K562 (cell line): ENCODE measurements around the gene FCHSD1. TPM values are rescaled to one million over a fixed set of nuclear protein-coding genes. Genes with fewer than 3 reads are reported as not detected.

Experiments used
- CTCFL ChIP-seq: IDR thresholded peaks from 2 replicates; pipeline ENCODE4 v1.6.1; 2011; ENCODE audit warnings: borderline replicate concordance, low read depth, mild to moderate bottlenecking, moderate library complexity, low read length; ENCODE audit not compliant: insufficient read depth, poor library complexity, severe bottlenecking
- ELF2 ChIP-seq: fragments of 250-450 bp; sonication (Bioruptor Pico); IDR thresholded peaks from 2 replicates; pipeline ENCODE4 v1.5.0; 2021; ENCODE audit warnings: mild to moderate bottlenecking
- ERF ChIP-seq: fragments of 450-650 bp; formaldehyde crosslinking; IDR thresholded peaks from 2 replicates; pipeline ENCODE4 v1.4.0; 2020; ENCODE audit warnings: mild to moderate bottlenecking, mixed read lengths
- HINFP ChIP-seq: fragments of 450-650 bp; conservative IDR thresholded peaks from 2 replicates; pipeline ENCODE4 v1.6.1; 2016; ENCODE audit warnings: missing genetic modification characterization, low read depth, mild to moderate bottlenecking, control low read depth, missing compliant biosample characterization
- MGA ChIP-seq: fragments of 450-650 bp; IDR thresholded peaks from 2 replicates; pipeline ENCODE4 v1.6.1; 2016; ENCODE audit warnings: mild to moderate bottlenecking, moderate library complexity
- NFRKB ChIP-seq: fragments of 450-650 bp; IDR thresholded peaks from 2 replicates; pipeline ENCODE4 v1.6.1; 2016; ENCODE audit warnings: low read depth
- ZBTB12 ChIP-seq: fragments of 250-450 bp; sonication (Bioruptor Pico); IDR thresholded peaks from 2 replicates; pipeline ENCODE4 v1.4.0; 2020
- ZFP30 ChIP-seq: fragments of 250-450 bp; sonication (Bioruptor Pico); IDR thresholded peaks from 2 replicates; pipeline ENCODE4 v1.8.0; 2022; ENCODE audit warnings: moderate library complexity, mild to moderate bottlenecking, inconsistent platforms, borderline replicate concordance
- polyA plus RNA-seq, 8 experiments: library from polyadenylated mRNA; depleted of rRNA in 4 of 8; stranded (reverse) in 5 of 8; unstranded in 3 of 8; fragments of >200 nt; fragmentation: Nextera tagmentation in 2 of 8; fragmentation: Illumina TruSeq in 1 of 8; extraction: Ambion mirVana in 2 of 8; extraction: Trizol in 1 of 8; gene quantifications; 2 replicates each; pipeline versions ENCODE4 v1.2.1 to v1.2.3, GENCODE V29; 2011 to 2014; ENCODE audit warnings: inconsistent platforms in 1 of 8, missing spikeins in 1 of 8
- total RNA-seq, 7 experiments: library from RNA; depleted of rRNA in 6 of 7; stranded (reverse); fragments of >200 nt in 6 of 7; fragmentation: Illumina TruSeq in 2 of 7; extraction: Trizol in 2 of 7; gene quantifications; 2 replicates each; pipeline versions ENCODE4 v1.2.1 to v1.2.3, GENCODE V29; 2011 to 2021; ENCODE audit warnings: low replicate concordance in 1 of 7

The FCHSD1 gene
- total and polyA plus RNA-seq, 9 of the 15 experiments (the other 6 are each of a cell fraction or from before 2014, with no cell fraction given) = 0.35 to 37.5 (median 13.6) TPM

GRCh38 chr5:141618804-141619554 lies 32.2 kb downstream of the FCHSD1 start, which contains the start of gene DIAPH1 (continued):
- TF ChIP-seq ZBTB12 (peak; percentile 26; the same call in 1 of the 2 replicates), CTCFL (peak; percentile 92), ERF (CRISPR knock-in tag) (peak; percentile 66; the same call in 1 of the 2 replicates), NFRKB (no peak), ZFP30 (CRISPR knock-in tag) (no peak), ELF2 (CRISPR knock-in tag) (peak; percentile 99), HINFP (tag) (peak; percentile 62; the same call in 1 of the 2 replicates), MGA (peak; percentile 73)
